ENCODE measurements around the gene RFPL4AL1. TPM values are rescaled to one million over a fixed set of nuclear protein-coding genes. Genes with fewer than 3 reads are reported as not detected.
"Not testable (repeated sequence)": the region's sequence is repeated elsewhere in the genome, so short reads cannot be mapped to it uniquely, and the experiment has no call there.

Gene RFPL4AL1
- 0.96 TPM for total RNA-seq (ENCODE audit: unreplicated experiment)
- long read RNA-seq = 0 reads

GRCh38 chr19:55768818-55769217 lies at the start of gene RFPL4AL1:
TSS of gene RFPL4AL1 (plus strand) at chr19:55769118. CDS start at chr19:55771805, 2,687 bp downstream.
- not testable (repeated sequence) for H3K27me3 Mint-ChIP-seq (ENCODE audit: unreplicated experiment)

GRCh38 chr19:55720214-55720746 lies 48.6 kb upstream of the RFPL4AL1 start:
- Mint-ChIP-seq H3K36me3 (ENCODE audit: unreplicated experiment) (peaks cover 10% of the 10 kb centered on the region), H3K4me3 (ENCODE audit: unreplicated experiment) (no peak overlapping the region), H3K4me1 (ENCODE audit: low read depth, unreplicated experiment) (no peaks in the 10 kb centered on the region), H3K27ac (ENCODE audit: unreplicated experiment) (no peak overlapping the region), H3K9me3 (ENCODE audit: unreplicated experiment) (peaks cover 8% of the 10 kb centered on the region), H3K27me3 (ENCODE audit: unreplicated experiment) (peaks cover 2% of the 10 kb centered on the region)
- no peak for DNase-seq
- TF ChIP-seq CTCF (IDR thresholded peaks at IDR 0.05; ENCODE audit: partially characterized antibody, unreplicated experiment) = no peak

More at GRCh38 chr19:55768818-55769217, at the start of gene RFPL4AL1:
- peaks cover 14% of the 10 kb centered on the region for H3K9me3 Mint-ChIP-seq (ENCODE audit: unreplicated experiment)
- not testable (repeated sequence) for DNase-seq; H3K4me1 Mint-ChIP-seq (ENCODE audit: low read depth, unreplicated experiment); H3K36me3 Mint-ChIP-seq (ENCODE audit: unreplicated experiment); H3K4me3 Mint-ChIP-seq (ENCODE audit: unreplicated experiment); H3K27ac Mint-ChIP-seq (ENCODE audit: unreplicated experiment)

GRCh38 chr19:55720801-55721200 lies 48.1 kb upstream of the RFPL4AL1 start:
- no peak for TF ChIP-seq CTCF (IDR thresholded peaks at IDR 0.05; ENCODE audit: partially characterized antibody, unreplicated experiment)

GRCh38 chr19:55723491-55723890 lies 45.4 kb upstream of the RFPL4AL1 start:
- Mint-ChIP-seq H3K4me1 (ENCODE audit: low read depth, unreplicated experiment) (no peaks in the 10 kb centered on the region), H3K9me3 (ENCODE audit: unreplicated experiment) (peaks cover 6% of the 10 kb centered on the region)
- TF ChIP-seq CTCF (IDR thresholded peaks at IDR 0.05; ENCODE audit: partially characterized antibody, unreplicated experiment) = no peak

More at GRCh38 chr19:55720801-55721200, 48.1 kb upstream of the RFPL4AL1 start:
- Mint-ChIP-seq H3K36me3 (ENCODE audit: unreplicated experiment) (peaks cover 10% of the 10 kb centered on the region), H3K4me1 (ENCODE audit: low read depth, unreplicated experiment) (no peaks in the 10 kb centered on the region), H3K27ac (ENCODE audit: unreplicated experiment) (no peak overlapping the region), H3K4me3 (ENCODE audit: unreplicated experiment) (no peak overlapping the region), H3K9me3 (ENCODE audit: unreplicated experiment) (peaks cover 8% of the 10 kb centered on the region), H3K27me3 (ENCODE audit: unreplicated experiment) (peaks cover 2% of the 10 kb centered on the region)
- DNase-seq = no peak

GRCh38 chr19:55730378-55730777 lies 38.5 kb upstream of the RFPL4AL1 start:
- not testable (repeated sequence) for H3K27ac Mint-ChIP-seq (ENCODE audit: unreplicated experiment); H3K27me3 Mint-ChIP-seq (ENCODE audit: unreplicated experiment); H3K4me1 Mint-ChIP-seq (ENCODE audit: low read depth, unreplicated experiment); DNase-seq; H3K36me3 Mint-ChIP-seq (ENCODE audit: unreplicated experiment); H3K9me3 Mint-ChIP-seq (ENCODE audit: unreplicated experiment); H3K4me3 Mint-ChIP-seq (ENCODE audit: unreplicated experiment)

More at GRCh38 chr19:55723491-55723890, 45.4 kb upstream of the RFPL4AL1 start:
- peaks cover 10% of the 10 kb centered on the region for H3K36me3 Mint-ChIP-seq (ENCODE audit: unreplicated experiment)
- H3K4me3 Mint-ChIP-seq (ENCODE audit: unreplicated experiment) = no peak overlapping the region
- no peak overlapping the region for H3K27ac Mint-ChIP-seq (ENCODE audit: unreplicated experiment)
- DNase-seq = no peak
- peaks cover 2% of the 10 kb centered on the region for H3K27me3 Mint-ChIP-seq (ENCODE audit: unreplicated experiment)

GRCh38 chr19:55738302-55738701 lies 30.6 kb upstream of the RFPL4AL1 start, which contains the start of gene NLRP9:
TSS of gene NLRP9 (minus strand) at chr19:55738402. CDS start at chr19:55738374, 28 bp downstream.
- no peak within 1 kb of the TSS for H3K27ac Mint-ChIP-seq (ENCODE audit: unreplicated experiment)
- no peaks in the 10 kb centered on the region for H3K27me3 Mint-ChIP-seq (ENCODE audit: unreplicated experiment)
- no peak for TF ChIP-seq CTCF (IDR thresholded peaks at IDR 0.05; ENCODE audit: partially characterized antibody, unreplicated experiment)
- no peaks in the 10 kb centered on the region for H3K4me1 Mint-ChIP-seq (ENCODE audit: low read depth, unreplicated experiment)
- H3K9me3 Mint-ChIP-seq (ENCODE audit: unreplicated experiment) = no peaks in the 10 kb centered on the region
- H3K36me3 Mint-ChIP-seq (ENCODE audit: unreplicated experiment) = peaks cover 6% of the 10 kb centered on the region
- no peak for DNase-seq
- H3K4me3 Mint-ChIP-seq (ENCODE audit: unreplicated experiment) = no peak within 1 kb of the TSS
